HG03575 (cell line): Measurements from ENCODE around the gene CERK.
"Not testable (repeated sequence)": the region's sequence is repeated elsewhere in the genome, so short reads cannot be mapped to it uniquely, and the experiment has no call there.

Experiments used
- ATAC-seq: cut with Tn5 transposase; IDR thresholded peaks from one replicate; pipeline ENCODE4 v1.9.1; 2021; ENCODE audit not compliant: unreplicated experiment, insufficient number of reproducible peaks, low FRiP score; ENCODE audit errors: extremely low read depth

Gene CERK, protein sequence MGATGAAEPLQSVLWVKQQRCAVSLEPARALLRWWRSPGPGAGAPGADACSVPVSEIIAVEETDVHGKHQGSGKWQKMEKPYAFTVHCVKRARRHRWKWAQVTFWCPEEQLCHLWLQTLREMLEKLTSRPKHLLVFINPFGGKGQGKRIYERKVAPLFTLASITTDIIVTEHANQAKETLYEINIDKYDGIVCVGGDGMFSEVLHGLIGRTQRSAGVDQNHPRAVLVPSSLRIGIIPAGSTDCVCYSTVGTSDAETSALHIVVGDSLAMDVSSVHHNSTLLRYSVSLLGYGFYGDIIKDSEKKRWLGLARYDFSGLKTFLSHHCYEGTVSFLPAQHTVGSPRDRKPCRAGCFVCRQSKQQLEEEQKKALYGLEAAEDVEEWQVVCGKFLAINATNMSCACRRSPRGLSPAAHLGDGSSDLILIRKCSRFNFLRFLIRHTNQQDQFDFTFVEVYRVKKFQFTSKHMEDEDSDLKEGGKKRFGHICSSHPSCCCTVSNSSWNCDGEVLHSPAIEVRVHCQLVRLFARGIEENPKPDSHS

DNA sequence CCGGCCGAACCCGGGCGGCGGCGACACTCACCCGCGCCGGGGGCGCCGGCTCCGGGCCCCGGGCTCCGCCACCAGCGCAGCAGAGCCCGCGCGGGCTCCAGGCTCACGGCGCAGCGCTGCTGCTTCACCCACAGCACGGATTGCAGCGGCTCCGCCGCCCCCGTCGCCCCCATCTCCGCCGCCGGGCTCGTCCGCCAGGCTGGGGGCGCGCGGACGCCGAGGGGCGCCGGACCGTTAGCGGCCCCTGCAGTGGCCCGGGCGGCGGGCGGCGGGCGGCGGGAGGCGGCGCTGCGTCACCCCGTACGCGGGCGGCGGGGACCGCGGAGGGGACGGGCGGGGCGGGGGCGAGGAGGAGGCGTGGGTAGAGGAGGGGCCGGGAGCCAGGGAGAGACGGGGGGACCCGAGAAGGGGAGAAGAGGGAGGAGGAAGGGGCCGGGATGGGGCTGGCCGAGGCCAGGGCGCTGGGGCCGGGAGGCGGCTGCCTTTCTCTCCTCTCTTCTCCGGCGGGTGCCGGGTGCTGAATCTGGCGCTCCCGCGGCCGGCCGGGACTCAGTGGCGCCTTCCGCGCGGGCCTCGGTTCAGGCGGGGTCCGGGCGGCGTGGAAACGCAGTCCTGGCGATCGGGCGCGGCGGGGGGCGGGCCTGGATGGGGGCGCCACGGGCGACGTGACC is at the start of gene CERK:
Gene CERK, minus strand, starts transcription at position 277 of the 671 bp plus-strand sequence. Its CDS starts 104 bp downstream, at position 173.
- ATAC-seq: no peak

DNA sequence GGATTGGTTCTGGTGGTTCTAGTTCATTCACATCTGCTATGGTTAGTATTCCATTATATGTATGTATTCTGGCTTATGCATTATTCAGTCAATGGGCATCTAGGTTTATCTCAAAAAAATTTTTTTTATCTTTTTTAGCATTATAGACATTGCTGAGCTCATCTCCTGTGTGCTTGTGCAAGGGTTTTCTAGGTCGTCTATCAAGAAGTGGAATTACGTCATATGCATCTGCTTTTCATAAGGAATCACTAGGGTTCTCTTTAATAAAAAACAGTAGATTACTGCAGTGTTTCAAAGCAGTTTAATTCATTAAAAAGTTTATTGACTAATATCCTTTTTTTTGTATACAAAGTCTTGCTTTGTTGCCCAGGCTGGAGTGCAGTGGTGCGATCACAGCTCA is 45.7 kb upstream of the CERK start:
- ATAC-seq: no peak

DNA sequence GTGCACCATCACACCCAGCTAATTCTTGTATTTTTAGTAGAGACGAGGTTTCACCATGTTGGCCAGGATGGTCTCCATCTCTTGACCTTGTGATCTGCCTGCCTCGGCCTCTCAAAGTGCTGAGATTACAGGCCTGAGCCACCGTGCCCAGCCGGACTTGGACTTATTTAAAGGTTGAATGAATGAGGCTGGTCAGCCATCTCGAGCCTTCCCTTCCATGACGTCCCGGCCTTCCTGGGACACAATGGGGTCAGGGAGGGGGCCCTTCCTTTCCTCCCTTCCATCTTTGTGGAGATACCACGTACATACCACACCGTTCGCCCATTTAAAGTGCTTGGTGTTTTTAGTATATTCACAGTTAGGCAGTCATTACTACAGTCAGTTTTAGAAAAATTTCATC is 44.1 kb upstream of the CERK start:
- ATAC-seq: not testable (repeated sequence)

DNA sequence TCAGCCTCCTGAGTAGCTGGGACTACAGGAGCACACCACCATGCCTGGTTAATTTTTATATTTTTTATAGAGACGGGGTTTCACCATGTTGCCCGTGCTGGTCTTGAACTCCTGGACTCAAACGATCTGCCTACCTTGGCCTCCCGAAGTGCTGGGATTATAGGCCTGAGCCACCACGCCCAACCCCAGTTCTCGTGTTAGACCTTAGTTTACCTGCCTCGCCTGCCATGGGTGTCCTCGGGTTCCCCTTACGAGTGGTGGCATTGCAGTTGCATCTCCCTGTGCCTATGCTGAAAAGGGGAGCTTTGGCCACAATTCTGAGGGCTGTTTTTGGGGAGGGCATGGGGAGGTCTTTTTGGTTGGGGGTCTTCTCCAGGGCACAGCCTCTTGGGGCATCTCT is 43.2 kb upstream of the CERK start:
- no peak for ATAC-seq

DNA sequence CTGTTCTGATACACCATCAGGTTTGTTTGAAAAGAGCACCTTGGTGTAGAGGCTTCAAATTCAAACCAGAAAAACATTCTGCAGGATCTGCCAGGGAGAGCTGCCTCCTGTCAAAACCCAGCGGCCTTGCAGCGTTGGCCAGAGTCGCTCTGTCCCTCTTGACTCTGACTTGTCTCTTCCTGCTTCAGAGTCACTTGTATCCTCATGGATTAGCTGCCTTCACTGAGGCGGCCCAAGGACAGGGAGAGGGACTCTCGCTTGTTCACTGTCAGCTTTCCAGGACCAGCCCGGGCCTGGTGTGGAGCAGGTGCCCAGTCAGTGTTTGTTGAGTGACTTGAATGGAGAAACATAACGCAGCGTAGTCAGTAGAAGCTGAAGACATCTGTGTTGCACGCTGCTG is 42.4 kb upstream of the CERK start:
- no peak for ATAC-seq

DNA sequence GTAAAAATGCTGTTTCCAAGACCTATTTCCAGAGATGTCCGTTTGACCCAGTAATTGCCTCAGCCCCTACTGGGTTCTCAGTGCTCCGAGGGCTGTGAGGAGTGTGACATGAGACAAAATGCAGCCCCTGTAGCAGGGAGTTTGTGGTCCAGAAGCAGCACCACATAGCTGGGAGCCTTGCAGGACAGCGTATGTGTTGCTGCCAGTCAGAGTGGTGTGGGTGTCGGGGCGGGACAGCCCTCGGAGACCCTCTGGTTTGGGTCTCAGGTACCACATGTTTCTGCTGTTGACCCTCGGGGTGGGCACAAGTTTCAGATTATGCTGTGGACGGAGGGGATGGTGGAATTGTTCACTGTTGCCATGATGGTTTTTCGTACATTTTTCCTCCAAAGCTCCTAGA is 41.6 kb upstream of the CERK start:
- no peak for ATAC-seq

DNA sequence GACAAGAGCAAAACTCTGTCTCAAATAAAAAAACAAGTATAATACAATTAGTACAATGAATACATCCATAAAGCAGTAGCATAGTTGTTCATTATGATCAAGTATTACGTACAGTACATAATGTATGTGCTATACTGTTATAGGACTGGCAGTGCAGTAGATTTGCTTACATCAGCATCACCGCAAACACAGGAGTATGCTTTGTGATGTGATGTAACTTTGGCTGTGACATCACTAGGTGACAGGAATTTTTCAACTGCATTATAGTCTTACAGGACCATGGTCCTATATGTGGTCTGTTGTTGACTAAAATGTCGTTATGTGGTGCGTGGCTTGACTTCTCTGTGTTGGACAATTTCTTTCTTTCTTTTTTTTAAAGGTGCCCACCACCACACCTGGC is 41.0 kb upstream of the CERK start:
- ATAC-seq: no peak

DNA sequence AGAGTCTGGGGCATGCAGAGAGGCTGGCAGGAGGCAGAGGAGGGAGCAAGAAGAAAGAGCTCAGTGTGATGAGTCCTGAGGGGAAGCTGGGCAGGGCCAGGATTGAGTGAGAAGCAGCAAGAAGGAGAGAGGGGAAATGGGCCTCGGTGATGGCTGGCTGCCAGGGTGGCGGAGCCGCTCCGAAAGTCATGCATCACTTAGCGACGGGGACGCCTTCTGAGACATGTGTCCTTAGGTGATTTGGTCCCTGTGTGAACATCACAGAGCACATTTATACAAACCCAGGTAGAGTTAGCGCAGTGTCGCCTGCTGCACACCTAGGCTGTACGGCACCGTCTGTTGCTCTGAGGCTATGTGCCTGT is 39.5 kb upstream of the CERK start:
- no peak for ATAC-seq

DNA sequence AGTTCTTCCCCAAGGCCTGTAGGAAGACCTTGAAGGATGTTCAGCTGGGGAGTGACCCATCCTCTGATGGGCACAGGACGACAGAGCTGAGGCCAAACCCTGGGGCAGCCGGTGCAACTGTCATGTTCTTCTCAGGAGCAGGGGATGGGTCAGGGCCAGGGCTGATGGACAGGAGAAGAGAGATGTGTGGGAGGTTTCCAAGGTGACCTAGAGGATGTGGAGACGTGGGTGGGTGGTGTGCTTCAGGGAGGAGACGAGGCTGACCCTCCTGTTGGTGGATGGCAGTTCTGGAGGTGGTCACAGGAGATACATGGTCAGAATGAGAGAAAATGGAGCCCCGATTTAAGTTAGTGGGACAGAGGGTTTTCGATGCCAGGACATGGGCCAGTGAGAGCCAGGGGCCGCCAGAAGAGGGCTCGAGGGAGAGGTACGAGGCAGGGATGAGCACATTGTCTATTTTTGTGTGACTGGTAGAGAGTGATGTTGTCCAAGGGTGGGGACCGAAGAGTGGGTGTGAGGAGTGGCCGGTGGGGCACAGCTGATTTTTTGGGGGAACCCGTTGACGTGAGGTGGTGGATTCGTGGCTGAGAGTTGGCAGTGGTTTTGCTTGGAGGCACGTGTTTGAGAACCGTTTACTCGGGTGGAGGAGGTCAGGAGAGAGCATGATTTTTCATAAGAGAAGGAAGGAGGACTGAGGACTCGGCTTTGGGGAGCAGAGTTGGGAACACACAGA is 39.0 kb upstream of the CERK start:
- ATAC-seq: no peak

DNA sequence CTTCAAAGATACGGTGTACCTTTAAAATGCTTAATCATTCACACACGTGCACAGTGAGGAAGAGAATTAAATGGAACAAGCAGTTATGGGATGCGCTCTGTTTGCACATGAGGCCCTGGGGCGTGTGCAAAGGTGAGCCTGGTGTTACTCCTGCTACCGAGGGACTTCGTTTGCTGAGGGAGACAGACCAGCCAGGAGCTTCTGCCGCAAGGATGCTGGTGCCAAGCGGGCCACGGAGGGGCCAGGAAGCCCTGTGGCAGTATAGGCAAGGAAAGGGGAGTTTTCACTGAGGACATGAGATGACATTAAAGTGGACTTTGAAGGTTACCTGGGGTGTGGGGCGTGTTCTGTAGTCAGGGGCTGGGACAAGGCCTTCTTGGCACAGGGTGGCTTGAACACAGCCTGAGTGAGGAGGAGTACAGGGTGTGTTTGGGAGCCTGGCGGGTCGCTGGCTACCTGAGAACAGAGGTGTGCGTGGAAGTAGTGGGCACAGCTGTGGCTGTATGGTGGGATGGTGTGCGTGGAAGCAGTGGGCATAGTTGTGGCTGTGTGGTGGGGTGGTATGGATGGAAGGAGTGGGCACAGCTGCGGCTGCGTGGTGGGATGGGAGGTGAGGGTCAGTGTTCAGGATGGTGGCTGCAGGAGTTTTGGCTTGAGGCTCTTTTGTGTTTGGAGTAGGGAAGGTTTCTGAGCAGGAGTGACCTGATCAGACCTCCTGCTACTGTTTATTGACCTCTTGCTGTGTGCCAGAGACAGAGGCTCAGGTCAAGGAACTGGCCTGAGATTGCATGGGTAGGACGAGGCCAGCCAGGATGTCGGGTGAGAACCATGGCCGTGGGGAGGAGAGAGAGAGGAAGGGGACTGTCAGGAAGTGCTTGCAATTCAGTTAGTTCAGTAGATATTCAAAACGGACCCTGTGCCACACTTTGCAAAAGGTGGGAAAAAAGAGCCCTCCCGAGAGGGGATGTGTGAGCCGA is 38.1 kb upstream of the CERK start:
- ATAC-seq: no peak

DNA sequence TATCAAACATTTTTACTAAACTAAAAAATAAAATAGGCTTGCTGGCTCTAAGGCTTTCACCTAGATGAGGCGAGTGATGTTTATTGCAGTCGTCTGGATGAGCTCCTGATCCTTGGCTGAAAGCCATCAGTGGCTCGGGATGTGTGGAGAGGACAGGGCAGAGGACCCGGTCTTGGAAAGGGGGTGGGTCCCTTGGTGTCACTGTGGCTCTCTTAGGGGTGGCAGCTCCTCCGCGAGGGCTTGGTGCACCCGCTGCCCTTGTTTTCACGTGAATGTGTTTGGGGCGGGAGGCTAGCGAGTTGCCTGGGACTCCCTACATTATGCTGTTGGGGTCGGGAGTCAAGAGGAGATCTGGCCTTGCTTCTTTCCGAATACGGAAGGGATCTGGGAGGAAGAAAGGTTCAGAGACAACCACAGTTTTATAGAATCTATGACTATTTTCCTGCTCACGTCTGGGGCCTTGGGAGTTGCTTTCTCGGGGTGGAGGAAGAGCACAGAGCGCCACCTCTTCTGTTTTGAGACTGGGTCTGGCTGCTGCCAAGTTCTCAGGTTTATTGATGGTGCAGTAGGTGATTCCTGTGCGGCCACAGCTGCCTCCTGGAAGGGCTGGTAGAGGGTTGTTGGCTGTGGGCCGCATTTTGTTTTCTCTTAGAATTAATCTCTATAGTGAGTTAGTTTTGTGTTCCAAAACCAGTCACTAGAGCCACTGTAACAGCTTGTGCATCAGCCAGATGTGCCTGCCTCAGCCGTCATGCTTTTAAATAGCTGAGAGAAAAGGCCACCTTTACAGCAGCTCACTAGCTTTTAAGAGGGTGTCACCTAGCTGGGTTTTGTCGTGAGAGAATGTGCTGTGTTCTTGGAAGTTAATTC is 37.2 kb upstream of the CERK start:
- ATAC-seq: no peak

DNA sequence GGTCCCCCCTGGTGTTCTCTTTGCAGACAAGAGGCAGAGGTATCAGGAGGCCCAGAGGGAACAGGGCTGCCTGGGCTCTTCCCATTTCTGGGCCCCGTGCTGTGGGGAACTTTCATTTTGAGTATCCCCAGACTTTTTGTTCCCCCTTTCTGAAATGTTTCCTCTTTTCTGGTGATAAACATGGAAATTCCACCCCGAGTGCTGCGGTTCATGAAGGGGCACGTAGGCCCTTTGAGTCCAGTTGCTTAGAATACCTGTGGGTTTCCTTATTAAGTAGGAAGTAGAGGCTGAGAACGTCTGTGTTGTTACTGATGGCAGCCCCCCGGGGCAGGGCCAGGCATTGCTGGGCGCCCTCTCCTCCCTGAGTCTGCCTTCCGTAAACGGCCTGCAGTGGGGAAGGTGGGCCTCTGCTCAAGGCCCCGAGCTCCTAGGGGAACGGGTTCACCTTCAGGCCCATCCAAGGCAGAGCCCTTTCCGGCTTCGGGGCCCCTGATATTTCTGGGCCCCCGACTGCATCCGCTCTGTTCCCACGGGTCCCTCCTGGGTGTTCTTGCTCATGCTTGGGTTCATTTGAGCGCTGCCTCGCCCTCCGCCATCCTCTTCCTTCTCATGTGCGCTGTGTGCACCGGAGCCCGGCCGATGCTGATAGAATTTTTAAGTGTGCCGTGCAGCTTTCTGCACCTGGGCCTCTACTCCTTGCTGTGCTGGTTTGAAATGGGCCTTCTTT is 36.4 kb upstream of the CERK start:
- no peak for ATAC-seq

DNA sequence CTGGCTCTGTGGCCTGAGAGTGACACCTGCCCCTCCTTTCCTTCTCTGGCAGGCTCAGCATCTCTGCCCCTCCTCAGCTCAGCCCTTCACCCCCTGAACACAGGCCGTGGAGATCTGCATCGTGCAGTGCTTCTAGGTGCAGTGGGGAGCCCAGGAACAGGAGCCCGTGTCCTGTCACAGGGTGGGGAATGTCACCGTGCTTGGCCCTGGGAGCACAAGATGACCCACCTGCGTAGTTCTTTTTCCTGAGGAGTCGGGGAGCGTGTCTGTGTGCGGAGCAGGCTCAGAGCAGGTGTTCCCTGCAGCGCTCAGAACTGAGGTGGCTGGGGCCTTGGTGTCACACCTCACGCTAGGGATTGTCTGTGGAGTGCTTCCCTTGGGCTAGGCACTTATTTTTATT is 35.0 kb upstream of the CERK start:
- ATAC-seq: no peak

DNA sequence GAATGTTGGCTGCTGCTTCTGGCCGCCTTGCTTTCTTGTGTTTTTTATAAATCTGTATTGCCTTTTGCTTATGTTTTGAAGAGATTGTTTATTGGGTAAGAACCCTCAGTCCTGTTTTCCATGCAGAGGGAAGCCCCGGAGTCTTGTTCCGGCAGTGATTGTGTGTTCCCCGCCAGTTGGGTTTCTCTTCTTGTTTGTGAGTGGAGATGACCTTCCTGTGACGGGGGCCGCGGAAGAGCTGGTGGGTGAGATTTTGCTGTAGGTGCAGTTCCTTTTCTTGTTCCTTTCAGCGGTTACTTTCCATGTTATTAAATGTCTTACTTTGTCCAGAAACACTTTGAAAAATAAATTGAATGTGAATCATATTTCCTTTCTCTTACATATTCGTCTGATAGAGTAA is 32.7 kb upstream of the CERK start:
- ATAC-seq: no peak

DNA sequence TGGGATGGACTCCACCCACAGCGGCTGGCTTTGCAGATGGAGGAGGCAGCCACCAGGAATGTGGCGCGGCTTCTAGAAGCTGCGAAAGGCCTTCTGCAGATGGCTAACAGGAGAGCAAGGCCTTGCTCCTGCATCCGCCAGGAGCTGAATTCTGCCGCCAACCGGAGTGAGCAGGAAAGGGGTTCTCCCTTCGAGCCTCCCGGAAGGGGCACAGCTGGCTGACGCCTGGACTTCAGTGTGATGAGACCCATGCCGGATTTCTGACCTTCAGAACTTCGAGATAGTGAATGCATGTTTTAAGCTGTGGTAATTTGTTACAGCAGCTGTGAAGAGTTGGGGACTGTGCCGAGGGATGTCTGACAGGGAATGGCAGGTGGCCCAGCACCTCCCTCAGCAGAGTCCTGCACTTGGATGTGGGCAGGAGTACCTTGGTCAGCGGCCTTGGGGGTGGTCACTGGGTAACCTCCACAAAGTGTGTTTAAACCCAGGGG is 32.1 kb upstream of the CERK start:
- ATAC-seq: no peak

DNA sequence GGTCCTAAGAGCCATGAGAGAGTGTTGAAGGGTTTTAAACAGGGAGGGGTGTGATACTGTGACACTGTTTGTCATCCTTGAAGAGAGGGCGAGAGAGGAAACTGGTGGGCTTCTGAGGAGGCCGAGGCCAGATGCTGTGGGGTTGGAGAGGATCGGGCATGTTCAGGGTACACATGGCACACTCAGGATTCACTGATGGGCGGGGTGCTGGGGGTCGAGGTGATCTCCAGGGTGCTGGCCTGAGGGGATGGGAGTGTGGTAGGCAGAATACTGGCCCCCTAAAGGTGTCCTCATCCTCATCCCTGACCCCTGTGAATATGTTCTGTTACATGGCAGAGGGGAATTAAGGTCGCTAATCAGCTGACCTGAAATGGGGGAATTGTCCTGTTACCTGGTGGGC is 31.7 kb upstream of the CERK start:
- ATAC-seq: no peak

DNA sequence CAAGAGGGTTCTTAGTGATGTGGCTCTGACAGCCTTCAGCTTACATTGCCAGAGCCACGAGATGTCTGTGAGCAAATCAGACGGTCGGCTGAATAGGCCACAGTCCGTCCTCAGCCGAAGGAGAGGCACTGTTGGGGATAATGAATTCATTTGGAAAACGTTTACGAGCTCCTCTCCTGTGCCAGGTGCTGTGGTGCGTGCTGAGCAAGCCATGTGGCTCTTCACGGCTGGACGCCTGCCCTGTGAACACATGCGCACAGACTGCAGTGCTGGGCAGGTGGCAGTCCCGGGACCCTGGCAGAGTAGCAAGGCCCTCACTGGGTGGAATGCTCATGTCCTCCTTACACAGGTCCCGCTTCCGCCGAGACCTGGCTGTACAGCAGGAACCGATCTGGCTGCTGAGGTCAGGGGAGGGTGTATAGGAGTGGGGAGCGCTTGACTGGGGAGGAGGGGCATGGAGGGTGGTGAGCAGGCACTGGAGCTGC is 31.2 kb upstream of the CERK start:
- no peak for ATAC-seq
